ENCODE results near the gene NRG2. TPM values are rescaled to one million over a fixed set of nuclear protein-coding genes. Genes with fewer than 3 reads are reported as not detected.

Gene NRG2
- total and polyA plus RNA-seq, 2 of the 8 experiments (the other 6 are each of a cell fraction or from before 2014, with no cell fraction given), result 0.27 to 0.54 TPM

GRCh38 chr5:139885172-139885856 lies 157.8 kb downstream of the NRG2 start:
- Histone ChIP-seq H2BK15ac (ENCODE audit: low read length) (no peak overlapping the region), H2BK5ac (ENCODE audit: low read depth, low read length) (no peak overlapping the region), H4K5ac (ENCODE audit: insufficient read length, low read depth, low read length) (no peak overlapping the region), H3K23me2 (ENCODE audit: low read depth, low read length) (no peaks in the 10 kb centered on the region), H2BK12ac (ENCODE audit: low read depth, low read length) (no peak overlapping the region), H3K9me3 (ENCODE audit: insufficient read depth in 2 of 2, low read depth in 1 of 2, low read length in 1 of 2) (no peaks in the 10 kb centered on the region), H2BK20ac (ENCODE audit: low read length) (no peak overlapping the region), H3K9ac (replicated peaks in 1 of 4; ENCODE audit: extremely low read depth in 1 of 4, low read depth in 3 of 4, low read length in 3 of 4) (no peak overlapping the region), H3K23ac (ENCODE audit: insufficient read length) (no peak overlapping the region), H2AK5ac (ENCODE audit: low read depth, low read length) (no peak overlapping the region), H3K4me1 (replicated peaks in 1 of 4; ENCODE audit: control insufficient read depth in 3 of 4, insufficient read depth in 4 of 4, low read length in 3 of 4) (peaks cover 0 to 9% (median 0%) of the 10 kb centered on the region in 4 experiments; a peak in 3 of 7 replicates), H2BK120ac (replicated peaks; ENCODE audit: low read depth, low read length) (no peak overlapping the region), H3K56ac (replicated peaks; ENCODE audit: insufficient read length, low read depth, low read length) (no peak overlapping the region), H2AFZ (ENCODE audit: low read length) (no peak overlapping the region), H3K4ac (replicated peaks; ENCODE audit: insufficient read length, low read depth, low read length) (no peak overlapping the region), H3K27me3 (replicated peaks in 1 of 4; ENCODE audit: control insufficient read depth in 3 of 4, extremely low read depth in 1 of 4, insufficient read depth in 3 of 4, low read length in 3 of 4) (peaks cover 0 to 2% (median under 1%) of the 10 kb centered on the region in 4 experiments; a peak in 3 of 7 replicates), H4K8ac (ENCODE audit: extremely low read depth, insufficient read depth, low read length) (no peak overlapping the region), H3K14ac (ENCODE audit: insufficient read length) (no peak overlapping the region), H3K36me3 (ENCODE audit: control insufficient read depth in 2 of 4, insufficient read depth in 4 of 4, low read length in 3 of 4) (no peaks in the 10 kb centered on the region), H3K27ac (ENCODE audit: low read depth, low read length) (no peak overlapping the region), H4K91ac (replicated peaks; ENCODE audit: insufficient read length, low read length) (no peak overlapping the region), H3K18ac (ENCODE audit: extremely low read depth, low read length) (no peak overlapping the region; the same call in 1 of the 2 replicates), H4K20me1 (replicated peaks in 1 of 2; ENCODE audit: control insufficient read depth in 1 of 2, insufficient read depth in 2 of 2, low read length in 2 of 2) (no peaks in the 10 kb centered on the region), H3K79me2 (ENCODE audit: control insufficient read depth in 1 of 2, insufficient read depth in 2 of 2, low read length in 2 of 2) (no peaks in the 10 kb centered on the region), H3K4me3 (ENCODE audit: extremely low read depth in 1 of 4, insufficient read depth in 2 of 4, low read depth in 3 of 4, low read length in 4 of 4) (no peak overlapping the region), H3K79me1 (ENCODE audit: low read depth, low read length) (peaks cover 2% of the 10 kb centered on the region; the same call in 1 of the 2 replicates), H3K4me2 (ENCODE audit: insufficient read depth in 1 of 2, low read depth in 2 of 2, low read length in 2 of 2) (no peak overlapping the region)
- no peak for FAIRE-seq
- ChIA-PET POLR2A (ENCODE audit: partially characterized antibody) (interaction anchor here (0.6 kb wide), 1 partner anchor 90 kb away, joined by 3 read pairs; no protein-coding TSS in a partner anchor), CTCF (ENCODE audit: partially characterized antibody) (interaction anchor here (1.0 to 5.3 kb wide), 9 partner anchors 11 to 109 kb away, joined by 3 to 50 read pairs (median 5); no protein-coding TSS in a partner anchor)
- 91% methylated on average over 14 of the region's 15 CpGs; no CpG with 5 or more reads in 1 of the 2 experiments for WGBS, 2 experiments (ENCODE audit: extremely low coverage in 1 of 2, insufficient coverage in 1 of 2, insufficient read length in 1 of 2, insufficient replicate concordance in 2 of 2, low coverage in 1 of 2, low lambda C conversion rate in 2 of 2, missing lambda C conversion rate in 1 of 2)
- DNase-seq (ENCODE audit: low read depth in 1 of 2, low spot score in 2 of 2), result no peak
- TF ChIP-seq SIN3A (conservative IDR thresholded peaks at IDR 0.05 in 1 of 2, IDR thresholded peaks at IDR 0.05 in 1 of 2; ENCODE audit: low read depth in 1 of 2, low read length in 2 of 2), result no peak
- no peak for TF ChIP-seq BCL11A (IDR thresholded peaks at IDR 0.05; ENCODE audit: low read depth in 2 of 2, low read length in 2 of 2)
- TF ChIP-seq ATF3 (IDR thresholded peaks at IDR 0.05; ENCODE audit: insufficient read depth, low read depth, low read length), result no peak
- TF ChIP-seq HDAC2 (IDR thresholded peaks at IDR 0.05; ENCODE audit: borderline replicate concordance in 1 of 2, low read depth in 2 of 2, low read length in 2 of 2), result no peak
- no peak for TF ChIP-seq JUND (IDR thresholded peaks at IDR 0.05; ENCODE audit: low read length)
- no peak for TF ChIP-seq HDAC6 (IDR thresholded peaks at IDR 0.05; ENCODE audit: low read depth, low read length)
- TF ChIP-seq CHD1 (IDR thresholded peaks at IDR 0.05; ENCODE audit: low read depth, low read length), result no peak
- no peak for TF ChIP-seq CEBPB (IDR thresholded peaks at IDR 0.05; ENCODE audit: low read depth, low read length)
- no peak for TF ChIP-seq NANOG (IDR thresholded peaks at IDR 0.05; ENCODE audit: insufficient read depth, low read depth, low read length, poor library complexity, severe bottlenecking)
- TF ChIP-seq RNF2 (IDR thresholded peaks at IDR 0.05; ENCODE audit: borderline replicate concordance, low read depth, low read length, missing control alignments, poor library complexity, severe bottlenecking), result no peak

Data from H1 (cell line).